ENCODE results near the gene OR5AK2. TPM values are rescaled to one million over a fixed set of nuclear protein-coding genes. Genes with fewer than 3 reads are reported as not detected.

OR5AK2 gene
- total and polyA plus RNA-seq, 9 of the 15 experiments (the other 6 are each of a cell fraction or from before 2014, with no cell fraction given): not detected

DNA sequence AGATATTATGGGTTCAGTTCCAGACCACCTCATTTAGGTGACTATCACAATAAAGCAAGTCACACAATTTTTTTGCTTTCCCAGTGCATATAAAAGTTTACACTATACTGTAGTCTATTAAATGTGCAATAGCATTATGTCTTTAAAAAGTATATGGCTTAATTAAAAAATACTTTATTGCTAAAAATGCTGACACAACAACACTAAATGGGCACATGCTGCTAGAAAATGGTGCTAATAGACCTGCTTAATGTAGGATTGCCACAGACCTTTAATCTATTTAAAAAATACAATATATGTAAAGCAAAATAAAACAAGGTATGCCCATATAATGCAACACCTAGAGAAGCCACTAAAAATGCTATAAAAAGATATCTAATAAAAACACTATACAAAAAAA, 27.1 kb upstream of the OR5AK2 start:
- H3K36me3 ChIP-seq (ENCODE audit: control insufficient read depth, insufficient read depth, low read length): no peaks in the 10 kb centered on the region
- TF ChIP-seq SUPT5H (IDR thresholded peaks at IDR 0.05) (no peak), RBM17 (IDR thresholded peaks at IDR 0.05; ENCODE audit: borderline replicate concordance, low read depth, low read length) (no peak), C11orf30 (IDR thresholded peaks at IDR 0.05; ENCODE audit: low read depth) (peak; percentile 14; the same call in 1 of the 2 replicates), CHCHD3 (CRISPR knock-in tag; IDR thresholded peaks at IDR 0.05) (no peak)
- DNase-seq (ENCODE audit: extremely low read depth in 1 of 4, low spot score in 3 of 4): no peak
- FAIRE-seq: no peak
- ChIA-PET POLR2A (no interaction called here), CTCF (ENCODE audit: low intra/inter-chr PET ratio) (no interaction called here)
- no peaks in the 10 kb centered on the region for H3K9me3 ChIP-seq (replicated peaks; ENCODE audit: control insufficient read depth, insufficient read depth, low read depth, low read length)
- no peak for ATAC-seq
- H3K9me1 ChIP-seq (ENCODE audit: control insufficient read depth, insufficient read depth, low read length): no peaks in the 10 kb centered on the region
- no peaks in the 10 kb centered on the region for H4K20me1 ChIP-seq (replicated peaks; ENCODE audit: control insufficient read depth, insufficient read depth, low read length)
- H3K4me2 ChIP-seq (ENCODE audit: insufficient read depth, low read length): no peak overlapping the region
- intact Hi-C loops (cut with micrococcal nuclease) (no loop called here), in situ Hi-C loops (cut with MboI) (no loop called here)
- H3K4me3 ChIP-seq: no peak overlapping the region
- H3K4me1 ChIP-seq (replicated peaks in 1 of 2; ENCODE audit: control insufficient read depth in 2 of 2, insufficient read depth in 2 of 2, low read length in 2 of 2): no peaks in the 10 kb centered on the region
- no peaks in the 10 kb centered on the region for H3K27me3 ChIP-seq (ENCODE audit: control insufficient read depth in 2 of 2, insufficient read depth in 2 of 2, low read length in 2 of 2)
- H3K79me2 ChIP-seq (ENCODE audit: control insufficient read depth, insufficient read depth, low read length): no peaks in the 10 kb centered on the region
- H3K9ac ChIP-seq (ENCODE audit: insufficient read depth in 1 of 2, low read depth in 2 of 2, low read length in 2 of 2): no peak overlapping the region
- H3K27ac ChIP-seq (ENCODE audit: extremely low read depth, low read depth, low read length): no peak overlapping the region
- BruUV-seq (replicated peaks): no TSS peak
- no peak overlapping the region for H2AFZ ChIP-seq (ENCODE audit: low read depth, low read length)

GRCh38 chr11:56967726-56968125, 21.0 kb upstream of the OR5AK2 start:
- no TSS peak for BruUV-seq (replicated peaks)
- Histone ChIP-seq H3K9me1 (ENCODE audit: control insufficient read depth, insufficient read depth, low read length) (no peaks in the 10 kb centered on the region), H3K27me3 (ENCODE audit: control insufficient read depth in 2 of 2, insufficient read depth in 2 of 2, low read length in 2 of 2) (no peaks in the 10 kb centered on the region), H3K9ac (ENCODE audit: insufficient read depth in 1 of 2, low read depth in 2 of 2, low read length in 2 of 2) (no peak overlapping the region), H3K27ac (ENCODE audit: extremely low read depth, low read depth, low read length) (no peak overlapping the region), H3K4me2 (ENCODE audit: insufficient read depth, low read length) (no peak overlapping the region), H3K79me2 (ENCODE audit: control insufficient read depth, insufficient read depth, low read length) (no peaks in the 10 kb centered on the region), H2AFZ (ENCODE audit: low read depth, low read length) (no peak overlapping the region), H3K36me3 (ENCODE audit: control insufficient read depth, insufficient read depth, low read length) (no peaks in the 10 kb centered on the region), H3K4me3 (no peak overlapping the region), H4K20me1 (replicated peaks; ENCODE audit: control insufficient read depth, insufficient read depth, low read length) (no peaks in the 10 kb centered on the region), H3K9me3 (replicated peaks; ENCODE audit: control insufficient read depth, insufficient read depth, low read depth, low read length) (no peaks in the 10 kb centered on the region), H3K4me1 (replicated peaks in 1 of 2; ENCODE audit: control insufficient read depth in 2 of 2, insufficient read depth in 2 of 2, low read length in 2 of 2) (no peaks in the 10 kb centered on the region)
- 0% methylated on average over 1 of the region's 1 CpG for WGBS (ENCODE audit: insufficient coverage, low coverage, missing lambda C conversion rate)
- CTCF ChIA-PET (ENCODE audit: low intra/inter-chr PET ratio): no interaction called here
- DNase-seq (ENCODE audit: extremely low read depth in 1 of 4, low spot score in 3 of 4): no peak
- no peak for ATAC-seq
- POLR2A ChIA-PET: interaction anchor here (0.6 kb wide), 1 partner anchor 1185 kb away, joined by 3 read pairs; no protein-coding TSS in a partner anchor
- intact Hi-C loops (cut with micrococcal nuclease) (loop anchor here (2.0 kb wide), 1 partner anchor 31 kb away; no protein-coding TSS in a partner anchor), in situ Hi-C loops (cut with MboI) (no loop called here)
- no peak for FAIRE-seq
- TF ChIP-seq MTA1 (IDR thresholded peaks at IDR 0.05; ENCODE audit: borderline replicate concordance) (no peak), ESRRB (CRISPR knock-in tag; IDR thresholded peaks at IDR 0.05; ENCODE audit: borderline replicate concordance) (no peak), MEIS2 (IDR thresholded peaks at IDR 0.05; ENCODE audit: partially characterized antibody) (no peak), ZBTB2 (IDR thresholded peaks at IDR 0.05) (no peak), ZNF507 (tag; conservative IDR thresholded peaks at IDR 0.05) (no peak), EZH2 (IDR thresholded peaks at IDR 0.05; ENCODE audit: borderline replicate concordance, low read depth, low read length) (no peak), TGIF2 (CRISPR knock-in tag; IDR thresholded peaks at IDR 0.05) (no peak), ZC3H4 (CRISPR knock-in tag; IDR thresholded peaks at IDR 0.05; ENCODE audit: borderline replicate concordance) (no peak), ZNF830 (CRISPR knock-in tag; IDR thresholded peaks at IDR 0.05) (no peak), CHD2 (IDR thresholded peaks at IDR 0.05; ENCODE audit: low read depth, low read length) (no peak), MYC (IDR thresholded peaks at IDR 0.05; ENCODE audit: low read depth, low read length) (no peak), MYC (CRISPR knock-in tag; IDR thresholded peaks at IDR 0.05; ENCODE audit: borderline replicate concordance, low read depth) (no peak)
- TF ChIP-seq, protein P1, sequence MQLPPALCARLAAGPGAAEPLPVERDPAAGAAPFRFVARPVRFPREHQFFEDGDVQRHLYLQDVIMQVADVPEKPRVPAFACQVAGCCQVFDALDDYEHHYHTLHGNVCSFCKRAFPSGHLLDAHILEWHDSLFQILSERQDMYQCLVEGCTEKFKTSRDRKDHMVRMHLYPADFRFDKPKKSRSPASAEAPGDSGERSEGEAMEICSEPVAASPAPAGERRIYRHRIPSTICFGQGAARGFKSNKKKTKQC (CRISPR knock-in tag; IDR thresholded peaks at IDR 0.05): no peak
